Pancreas (tissue), 10 donors: ENCODE results near the gene PANX2. TPM values are rescaled to one million over a fixed set of nuclear protein-coding genes. Genes with fewer than 3 reads are reported as not detected.
A peak's percentile ranks its signal among the peaks of the same experiment; 100 is the strongest.

ENCODE experiments used
- ATAC-seq, 4 donors: fragments of 200-7000 bp; cut with Tn5 transposase; one replicate each; pipeline versions ENCODE4 v1.8.0 to v1.9.1; 2020; ENCODE audit warnings: mild to moderate bottlenecking in 4 of 4, moderate library complexity in 4 of 4
- DNase-seq, 6 donors: peaks; one replicate each; pipeline ENCODE4 v3.0.0-alpha.2; 2020
- FAIRE-seq: peaks from 2 replicates; lab custom pipeline; 2012; peaks lifted over from hg19 to GRCh38; lab: Jason Lieb, UNC
- H3K27ac ChIP-seq, 4 donors: fragments of 200-600 bp; sonication (generic); 1 replicate in 3 of 4; 2 replicates in 1 of 4; pipeline versions ENCODE4 v1.5.0 to v1.8.0; 2020
- H3K27me3 ChIP-seq, 4 donors: fragments of 200-600 bp; one replicate each; pipeline ENCODE4 v1.8.0; 2021
- H3K36me3 ChIP-seq, 3 donors: fragments of 200-600 bp; sonication (generic) in 1 of 3; one replicate each; pipeline versions ENCODE4 v1.5.0 to v1.8.0; 2020 to 2021
- H3K4me1 ChIP-seq, 3 donors: fragments of 200-600 bp; one replicate each; pipeline ENCODE4 v1.8.0; 2021
- H3K4me3 ChIP-seq, 4 donors: fragments of 200-600 bp; sonication (generic) in 2 of 4; one replicate each; pipeline versions ENCODE4 v1.5.0 to v1.8.0; 2020 to 2021
- H3K9me3 ChIP-seq, 4 donors: fragments of 200-600 bp; one replicate each; pipeline ENCODE4 v1.8.0; 2021
- WGBS, 2 donors: extraction: QIAGEN DNeasy Blood & Tissue Kit; methylation state at CpG; one replicate each; pipeline ENCODE4 v1.1.7; 2013; 5-methylcytosine and 5-hydroxymethylcytosine counted together
- intact Hi-C, 3 donors: fragments of 100-400 bp; cut with DNase I; formaldehyde crosslinking; loops; one replicate each; pipeline versions ENCODE4 v1.11.1 to v1.14.2; 2022
- polyA plus RNA-seq, 2 donors: library from polyadenylated mRNA; stranded (reverse); fragments of 200-250 nt; gene quantifications; one replicate each; pipeline ENCODE4 v1.2.3, GENCODE V29; 2013
- total RNA-seq, 6 donors: library from RNA; stranded (reverse); fragmentation: NEBNext Ultra II Directional in 4 of 6; extraction: Animal tissue kit (Norgen Biotek cat#: 25700) in 4 of 6; gene quantifications; one replicate each; pipeline versions ENCODE4 v1.2.1 to v1.2.4, GENCODE V29; 2021 to 2023
- TF ChIP-seq, protein P1 (sequence below), 4 donors: fragments of 200-600 bp; sonication (generic) in 3 of 4; IDR thresholded peaks; one replicate each; pipeline versions ENCODE4 v1.5.0 to v1.8.0; 2021; ENCODE audit warnings: antibody characterized with exemption in 4 of 4
- donor health status: healthy with polysubstance abuse.
- donor health status: DM: no; HTN: no; CAD: no; lungs with moderate emphysema.
- donor health status: DM: no; HTN: no; CAD: no.
- donor health status: control.
- donor health status: control.
- donor health status: Bipolar disorder and iron deficiency.
- donor health status: DM: yes; HTN: yes; CAD: no.
- donor health status: DM: no; HTN: no; CAD: no.
- donor health status: DM: no; HTN: no; CAD: no.
- donor health status: DM: yes; HTN: yes; CAD: no.

The PANX2 gene
- total and polyA plus RNA-seq, 8 donors: 0.31 to 3.5 (median 0.67) TPM

DNA sequence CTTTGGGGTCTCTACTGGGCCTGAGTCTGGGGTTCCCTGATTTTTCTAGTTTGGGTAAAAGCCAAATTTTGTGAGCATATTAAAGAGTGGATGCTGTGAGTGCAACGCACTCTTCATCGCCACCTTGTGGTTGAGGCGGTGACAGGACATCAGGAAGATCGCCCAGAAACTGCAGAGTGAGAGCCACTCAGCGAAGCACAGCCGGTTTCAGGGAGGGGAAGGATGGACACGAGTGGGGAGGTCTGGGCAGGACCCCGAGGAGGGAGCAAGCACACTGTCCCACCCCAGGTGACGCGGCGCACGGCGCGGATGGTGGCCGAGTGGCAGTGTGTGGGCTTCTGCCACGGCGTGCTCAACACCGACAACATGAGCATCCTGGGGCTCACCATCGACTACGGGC is 39.4 kb downstream of the PANX2 start:
- 59 to 61% methylated on average over 20 of the region's 20 CpGs for WGBS, 2 donors
- no peaks in the 10 kb centered on the region for H3K4me1 ChIP-seq
- peaks cover 0 to 35% (median 4%) of the 10 kb centered on the region in 3 donors for H3K36me3 ChIP-seq
- ATAC-seq (peak; percentile 73 to 84 (median 80)), DNase-seq (peak in 4 of 6 donors; percentile 49 to 77 (median 62)), FAIRE-seq (no peak)
- no peaks in the 10 kb centered on the region for H3K9me3 ChIP-seq
- TF ChIP-seq, protein P1, sequence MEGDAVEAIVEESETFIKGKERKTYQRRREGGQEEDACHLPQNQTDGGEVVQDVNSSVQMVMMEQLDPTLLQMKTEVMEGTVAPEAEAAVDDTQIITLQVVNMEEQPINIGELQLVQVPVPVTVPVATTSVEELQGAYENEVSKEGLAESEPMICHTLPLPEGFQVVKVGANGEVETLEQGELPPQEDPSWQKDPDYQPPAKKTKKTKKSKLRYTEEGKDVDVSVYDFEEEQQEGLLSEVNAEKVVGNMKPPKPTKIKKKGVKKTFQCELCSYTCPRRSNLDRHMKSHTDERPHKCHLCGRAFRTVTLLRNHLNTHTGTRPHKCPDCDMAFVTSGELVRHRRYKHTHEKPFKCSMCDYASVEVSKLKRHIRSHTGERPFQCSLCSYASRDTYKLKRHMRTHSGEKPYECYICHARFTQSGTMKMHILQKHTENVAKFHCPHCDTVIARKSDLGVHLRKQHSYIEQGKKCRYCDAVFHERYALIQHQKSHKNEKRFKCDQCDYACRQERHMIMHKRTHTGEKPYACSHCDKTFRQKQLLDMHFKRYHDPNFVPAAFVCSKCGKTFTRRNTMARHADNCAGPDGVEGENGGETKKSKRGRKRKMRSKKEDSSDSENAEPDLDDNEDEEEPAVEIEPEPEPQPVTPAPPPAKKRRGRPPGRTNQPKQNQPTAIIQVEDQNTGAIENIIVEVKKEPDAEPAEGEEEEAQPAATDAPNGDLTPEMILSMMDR (IDR thresholded peaks at IDR 0.05): peak; percentile 70 to 84 (median 72)
- no peak overlapping the region for H3K27ac ChIP-seq
- H3K4me3 ChIP-seq: no peak overlapping the region
- no peaks in the 10 kb centered on the region for H3K27me3 ChIP-seq
- intact Hi-C loops: loop anchor here in 2 of 3 donors (2.0 kb wide), 2 partner anchors 61 to 63 kb away; no protein-coding TSS in a partner anchor

DNA sequence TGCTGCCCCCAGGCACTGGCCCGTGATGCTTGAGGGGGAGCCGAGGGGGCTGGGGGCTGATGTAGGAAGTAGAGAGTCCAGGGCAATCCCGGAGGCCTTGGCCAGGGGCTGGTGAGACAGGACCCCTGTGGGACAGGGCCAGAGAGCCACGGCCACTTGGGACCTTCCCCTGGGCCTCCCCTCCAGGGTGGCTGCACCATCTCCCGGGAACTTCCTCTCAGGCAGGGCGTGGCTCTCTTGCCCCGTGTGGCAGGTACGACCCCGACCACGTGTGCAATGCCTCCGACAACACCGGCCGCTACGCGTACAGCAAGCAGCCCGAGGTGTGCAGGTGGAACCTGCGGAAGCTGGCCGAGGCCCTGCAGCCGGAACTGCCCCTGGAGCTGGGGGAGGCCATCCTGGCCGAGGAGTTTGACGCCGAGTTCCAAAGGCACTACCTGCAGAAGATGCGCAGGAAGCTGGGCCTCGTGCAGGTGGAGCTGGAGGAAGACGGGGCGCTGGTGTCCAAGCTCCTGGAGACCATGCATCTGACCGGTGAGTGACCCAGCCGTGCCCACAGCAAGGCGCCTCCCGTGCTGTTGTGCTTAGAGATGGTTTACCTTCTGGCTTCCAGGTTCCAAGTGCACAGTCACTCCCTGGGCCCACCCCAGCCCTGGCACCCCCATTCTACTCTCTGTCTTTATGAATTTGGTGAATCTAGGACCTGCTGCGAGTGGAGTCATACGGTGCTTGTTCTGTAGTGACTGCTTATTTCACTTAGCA is 40.0 kb downstream of the PANX2 start:
- TF ChIP-seq, protein P1 (IDR thresholded peaks at IDR 0.05): no peak
- Histone ChIP-seq H3K4me1 (no peaks in the 10 kb centered on the region), H3K9me3 (no peaks in the 10 kb centered on the region), H3K36me3 (peaks cover 0 to 39% (median 4%) of the 10 kb centered on the region in 3 donors), H3K27me3 (no peaks in the 10 kb centered on the region), H3K4me3 (no peak overlapping the region), H3K27ac (no peak overlapping the region)
- FAIRE-seq (no peak), DNase-seq (peak in 3 of 6 donors; percentile 18 to 84 (median 46)), ATAC-seq (peak in 2 of 4 donors; percentile 2 to 4)
- WGBS, 2 donors: 84 to 87% methylated on average over 28 to 32 of the region's 32 CpGs
- intact Hi-C loops: loop anchor here in 2 of 3 donors (2.0 kb wide), 2 partner anchors 62 to 64 kb away; no protein-coding TSS in a partner anchor

GRCh38 chr22:50211147-50211546 is 40.6 kb downstream of the PANX2 start:
- DNase-seq (no peak), FAIRE-seq (no peak), ATAC-seq (no peak)
- no peaks in the 10 kb centered on the region for H3K9me3 ChIP-seq
- H3K27me3 ChIP-seq: no peaks in the 10 kb centered on the region
- H3K27ac ChIP-seq: no peak overlapping the region
- no peak overlapping the region for H3K4me3 ChIP-seq
- H3K36me3 ChIP-seq: peaks cover 0 to 45% (median 8%) of the 10 kb centered on the region in 3 donors
- intact Hi-C loops: loop anchor here in 2 of 3 donors (2.0 kb wide), 2 partner anchors 62 to 64 kb away; no protein-coding TSS in a partner anchor
- TF ChIP-seq, protein P1 (IDR thresholded peaks at IDR 0.05): no peak
- 85 to 92% methylated on average over 14 of the region's 14 CpGs for WGBS, 2 donors
- no peaks in the 10 kb centered on the region for H3K4me1 ChIP-seq

GRCh38 chr22:50213263-50213662 is 42.7 kb downstream of the PANX2 start:
- TF ChIP-seq, protein P1 (IDR thresholded peaks at IDR 0.05): no peak
- intact Hi-C loops: no loop called here
- no peak for FAIRE-seq
- Histone ChIP-seq H3K9me3 (no peaks in the 10 kb centered on the region), H3K27me3 (no peaks in the 10 kb centered on the region), H3K27ac (no peak overlapping the region), H3K36me3 (peaks cover 0 to 57% (median 24%) of the 10 kb centered on the region in 3 donors), H3K4me3 (no peak overlapping the region), H3K4me1 (no peaks in the 10 kb centered on the region)
- WGBS, 2 donors: 93 to 97% methylated on average over 9 of the region's 9 CpGs
- peak in 1 of 6 donors; percentile 7 for DNase-seq
- ATAC-seq: no peak
